ENCODE measurements around the gene SDR42E1.

- TF ChIP-seq CTCF (IDR thresholded peaks at IDR 0.05) (no peak), POLR2A (IDR thresholded peaks at IDR 0.05) (no peak), POLR2AphosphoS5 (IDR thresholded peaks at IDR 0.05) (no peak)
These were observed 65.6 kb downstream of the SDR42E1 start for GRCh38 chr16:81945665-81946064.
